Esophagus muscularis mucosa (tissue), 4 donors: Measurements from ENCODE around the gene SMIM14.

ENCODE experiments used
- CTCF ChIP-seq, 3 experiments: fragments of 200-600 bp in 2 of 3; fragments of 450-650 bp in 1 of 3; sonication (generic) in 2 of 3; IDR thresholded peaks; one replicate each; pipeline ENCODE4 v1.5.1; 2017 to 2019; ENCODE audit warnings: antibody characterized with exemption in 3 of 3, mild to moderate bottlenecking in 2 of 3, moderate library complexity in 1 of 3
- EP300 ChIP-seq: sonication (generic); formaldehyde crosslinking; IDR thresholded peaks from one replicate; pipeline ENCODE4 v1.6.1; 2017; ENCODE audit warnings: antibody characterized with exemption
- POLR2A ChIP-seq: fragments of 450-650 bp; IDR thresholded peaks from one replicate; pipeline ENCODE4 v1.6.1; 2017; ENCODE audit warnings: antibody characterized with exemption, moderate library complexity, mild to moderate bottlenecking, low read depth

- TF ChIP-seq CTCF (IDR thresholded peaks at IDR 0.05) (no peak), EP300 (no peak), POLR2A (no peak)
These were observed 72.6 kb downstream of the SMIM14 start for GRCh38 chr4:39565878-39566600.
